Fibroblast of the aortic adventitia (primary cell): ENCODE data around the gene DAP3. TPM values are rescaled to one million over a fixed set of nuclear protein-coding genes. Genes with fewer than 3 reads are reported as not detected.
A peak's percentile ranks its signal among the peaks of the same experiment; 100 is the strongest.
"Not testable (repeated sequence)": the region's sequence is repeated elsewhere in the genome, so short reads cannot be mapped to it uniquely, and the experiment has no call there.

Experiments
- DNase-seq: peaks from one replicate; pipeline ENCODE4 v3.0.0-alpha.2; 2010; ENCODE audit warnings: low read depth
- H3K4me3 ChIP-seq: 2 replicates; pipeline ENCODE4 v1.5.1; 2011; ENCODE audit warnings: low read depth, mild to moderate bottlenecking, control low read depth, low read length, moderate library complexity
- CTCF ChIP-seq: IDR thresholded peaks from 2 replicates; pipeline ENCODE4 v1.5.1; 2011; ENCODE audit warnings: mild to moderate bottlenecking, low read length, control low read depth, inconsistent platforms; ENCODE audit not compliant: insufficient read depth
- total RNA-seq: library from RNA; depleted of rRNA; stranded (reverse); fragments of >200 nt; gene quantifications from 2 replicates; pipeline ENCODE4 v1.2.3, GENCODE V29; 2012; ENCODE audit warnings: low replicate concordance

Gene DAP3
- total RNA-seq, 1 donor = 73.7 TPM

GRCh38 chr1:155698382-155699038 is 9.6 kb downstream of the DAP3 start:
- TF ChIP-seq CTCF = no peak
- no peak overlapping the region for H3K4me3 ChIP-seq
- DNase-seq = peak; percentile 71

- H3K4me3 ChIP-seq, DNase-seq: not testable (repeated sequence)
Observed at GRCh38 chr1:155699062-155699461, 10.2 kb downstream of the DAP3 start.

- H3K4me3 ChIP-seq, DNase-seq: not testable (repeated sequence)
Observed at GRCh38 chr1:155701675-155702074, 12.8 kb downstream of the DAP3 start.

GRCh38 chr1:155703216-155703615 is 14.3 kb downstream of the DAP3 start:
- TF ChIP-seq CTCF = no peak
- no peak overlapping the region for H3K4me3 ChIP-seq
- DNase-seq = no peak

GRCh38 chr1:155704414-155704813 is 15.5 kb downstream of the DAP3 start:
- H3K4me3 ChIP-seq, DNase-seq: not testable (repeated sequence)

GRCh38 chr1:155706139-155706538 is 17.2 kb downstream of the DAP3 start:
- no peak for TF ChIP-seq CTCF
- H3K4me3 ChIP-seq = no peak overlapping the region
- peak; percentile 36 for DNase-seq

GRCh38 chr1:155709391-155709790 is 20.5 kb downstream of the DAP3 start:
- DNase-seq = no peak
- H3K4me3 ChIP-seq = no peak overlapping the region
- TF ChIP-seq CTCF = no peak

GRCh38 chr1:155711457-155711856 is 22.6 kb downstream of the DAP3 start:
- DNase-seq = peak; percentile 20

GRCh38 chr1:155712636-155713035 is 23.7 kb downstream of the DAP3 start:
- DNase-seq = peak; percentile 15
- TF ChIP-seq CTCF = peak; percentile 11
- H3K4me3 ChIP-seq = not testable (repeated sequence)

More at GRCh38 chr1:155711457-155711856, 22.6 kb downstream of the DAP3 start:
- not testable (repeated sequence) for H3K4me3 ChIP-seq
